GM19043 (cell line): ENCODE data around the gene HOXD8.

Experiments
- ATAC-seq: cut with Tn5 transposase; IDR thresholded peaks from one replicate; pipeline ENCODE4 v1.9.1; 2021; ENCODE audit warnings: low read depth; ENCODE audit not compliant: unreplicated experiment

HOXD8 gene

DNA sequence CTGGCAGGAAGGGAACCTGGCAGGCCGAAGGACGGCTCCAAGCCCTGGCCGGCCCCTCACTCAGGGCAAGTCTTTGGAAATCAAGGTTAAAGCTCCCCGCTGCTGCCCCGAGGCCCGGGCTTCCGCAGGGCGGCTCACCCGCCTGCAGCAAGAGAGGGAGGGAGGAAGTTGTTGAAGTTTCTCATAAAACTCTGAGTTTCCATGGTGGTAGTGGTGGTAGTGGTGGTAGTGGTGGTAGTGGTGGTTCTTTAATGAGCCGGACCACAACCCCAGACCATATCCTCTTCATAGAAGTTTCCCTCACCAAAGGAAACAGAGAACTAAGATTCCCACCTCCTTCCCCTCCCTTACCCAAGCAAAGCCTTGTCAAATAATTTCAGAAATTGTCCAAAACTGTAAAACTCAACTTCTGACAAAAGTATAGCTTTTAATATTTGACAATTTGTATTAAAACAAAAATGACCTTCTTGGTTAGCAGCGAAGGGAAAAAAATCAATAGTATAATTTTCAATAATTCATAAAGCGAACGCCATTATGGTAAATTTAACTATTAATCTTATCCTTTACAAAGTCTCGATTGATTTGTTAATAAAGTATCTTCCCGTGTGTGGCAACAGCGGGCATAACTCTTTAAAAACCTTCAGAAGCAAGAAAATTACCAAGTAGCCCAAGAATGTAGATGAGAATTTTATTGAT lies 14.4 kb upstream of the HOXD8 start:
- ATAC-seq, result no peak

DNA sequence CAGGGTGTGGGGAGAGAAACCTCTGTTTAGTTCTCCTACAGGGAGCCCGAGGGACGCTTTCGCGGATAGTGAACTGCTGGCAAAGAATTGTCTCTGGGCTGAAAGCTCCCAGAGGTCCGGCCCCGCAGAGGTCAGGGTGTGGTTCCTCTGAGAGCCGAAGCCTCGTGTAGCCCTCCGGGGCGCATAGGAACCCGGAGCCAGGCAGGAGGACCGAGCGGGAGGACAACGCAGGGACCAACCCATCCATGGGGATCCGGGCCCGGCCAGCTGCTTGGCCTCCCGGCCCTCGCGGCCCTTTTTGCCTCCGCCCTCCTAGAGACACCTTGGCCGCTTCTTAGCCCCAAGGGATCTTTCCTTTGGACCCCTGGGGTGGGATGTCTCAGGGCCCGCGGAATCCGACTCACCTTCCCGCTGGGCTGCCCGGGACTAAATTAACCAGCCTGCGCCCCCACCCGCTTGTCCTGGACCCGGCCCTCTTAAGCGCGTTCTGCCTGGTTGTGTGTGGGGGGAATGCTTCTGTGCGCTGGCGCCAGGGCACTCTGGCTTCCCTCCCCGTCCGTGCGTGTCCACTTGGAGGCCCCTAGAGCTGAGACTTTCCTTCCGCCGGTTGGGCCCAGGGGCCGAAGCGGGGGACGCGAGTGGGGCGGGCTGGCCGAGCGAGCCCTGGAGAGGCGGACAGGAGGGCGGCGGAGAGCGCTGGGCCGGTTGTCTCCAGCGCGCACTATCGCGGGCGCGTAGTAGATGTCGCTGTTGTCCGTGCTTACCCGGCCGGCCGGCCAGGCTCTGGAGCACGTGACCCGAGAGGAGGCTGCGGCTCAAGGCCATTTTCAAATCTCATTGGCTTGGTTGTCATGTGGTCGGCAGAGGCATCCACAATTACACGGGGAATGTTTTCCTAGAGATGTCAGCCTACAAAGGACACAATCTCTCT lies 13.4 kb upstream of the HOXD8 start, which contains the start of gene HOXD10:
HOXD10 (plus strand) TSS at position 896 of the 931 bp plus-strand sequence. CDS start 56 bp downstream, outside the sequence.
- ATAC-seq, result no peak

DNA sequence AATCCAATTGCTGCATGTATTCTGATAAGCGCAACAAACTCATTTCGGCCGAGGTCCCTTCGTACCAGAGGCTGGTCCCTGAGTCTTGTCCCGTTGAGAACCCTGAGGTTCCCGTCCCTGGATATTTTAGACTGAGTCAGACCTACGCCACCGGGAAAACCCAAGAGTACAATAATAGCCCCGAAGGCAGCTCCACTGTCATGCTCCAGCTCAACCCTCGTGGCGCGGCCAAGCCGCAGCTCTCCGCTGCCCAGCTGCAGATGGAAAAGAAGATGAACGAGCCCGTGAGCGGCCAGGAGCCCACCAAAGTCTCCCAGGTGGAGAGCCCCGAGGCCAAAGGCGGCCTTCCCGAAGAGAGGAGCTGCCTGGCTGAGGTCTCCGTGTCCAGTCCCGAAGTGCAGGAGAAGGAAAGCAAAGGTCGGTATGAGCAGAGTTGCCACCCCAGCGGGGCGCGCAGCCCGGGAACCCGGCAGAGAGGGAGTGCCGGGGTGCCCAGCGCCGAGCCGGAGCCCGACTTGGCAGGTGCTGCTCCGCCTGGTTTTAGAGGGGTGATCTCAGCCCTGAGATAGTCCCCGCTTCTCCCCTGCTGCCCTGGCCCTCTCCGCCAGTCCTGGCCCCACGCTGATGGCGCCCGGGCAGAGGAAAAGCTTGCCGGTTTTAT lies 12.2 kb upstream of the HOXD8 start:
- no peak for ATAC-seq

DNA sequence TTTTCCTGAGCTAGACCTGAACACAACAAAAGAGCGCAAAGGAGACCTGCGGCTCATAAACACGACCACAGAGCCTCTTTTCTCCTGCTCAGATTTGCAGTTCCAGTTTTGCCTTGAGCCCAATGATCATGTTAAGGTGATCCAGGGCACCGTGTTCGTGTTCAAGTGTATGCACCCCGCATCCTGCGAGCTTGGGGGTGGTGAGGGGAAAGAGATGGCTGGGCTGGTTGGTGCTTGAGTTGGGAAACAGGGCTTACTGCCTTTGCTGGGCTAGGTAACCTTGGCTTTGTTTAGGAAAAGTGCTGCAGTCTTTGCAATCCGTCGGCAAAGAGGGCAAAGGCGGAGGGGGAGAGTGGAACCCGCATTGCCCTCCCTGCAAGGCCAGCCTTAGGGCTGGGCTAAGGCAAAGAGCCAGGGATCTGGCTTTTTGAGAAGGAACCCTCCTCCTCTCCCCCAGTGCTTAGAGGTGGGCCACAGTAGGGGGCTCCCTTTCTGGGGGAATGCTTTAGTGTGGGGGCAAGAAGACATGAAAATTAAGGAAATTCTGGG lies 11.6 kb upstream of the HOXD8 start:
- no peak for ATAC-seq

DNA sequence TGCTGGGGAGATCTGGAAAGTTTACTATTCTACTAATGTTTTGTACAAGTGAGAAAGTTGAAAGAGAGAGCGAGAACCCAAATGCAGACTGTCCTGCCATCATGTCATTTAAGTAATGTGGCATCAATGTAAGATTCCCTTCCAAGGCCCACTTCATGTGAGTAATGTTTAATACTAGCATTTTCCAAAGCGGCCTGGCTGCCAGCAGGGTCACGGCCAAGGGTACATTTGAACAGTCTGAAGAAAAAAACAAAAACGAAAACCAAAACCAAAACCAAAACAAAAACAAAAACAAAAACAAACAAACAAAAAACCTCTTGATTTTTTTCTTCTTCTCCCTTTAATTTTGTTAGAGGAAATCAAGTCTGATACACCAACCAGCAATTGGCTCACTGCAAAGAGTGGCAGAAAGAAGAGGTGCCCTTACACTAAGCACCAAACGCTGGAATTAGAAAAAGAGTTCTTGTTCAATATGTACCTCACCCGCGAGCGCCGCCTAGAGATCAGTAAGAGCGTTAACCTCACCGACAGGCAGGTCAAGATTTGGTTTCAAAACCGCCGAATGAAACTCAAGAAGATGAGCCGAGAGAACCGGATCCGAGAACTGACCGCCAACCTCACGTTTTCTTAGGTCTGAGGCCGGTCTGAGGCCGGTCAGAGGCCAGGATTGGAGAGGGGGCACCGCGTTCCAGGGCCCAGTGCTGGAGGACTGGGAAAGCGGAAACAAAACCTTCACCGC lies 10.7 kb upstream of the HOXD8 start:
- no peak for ATAC-seq

DNA sequence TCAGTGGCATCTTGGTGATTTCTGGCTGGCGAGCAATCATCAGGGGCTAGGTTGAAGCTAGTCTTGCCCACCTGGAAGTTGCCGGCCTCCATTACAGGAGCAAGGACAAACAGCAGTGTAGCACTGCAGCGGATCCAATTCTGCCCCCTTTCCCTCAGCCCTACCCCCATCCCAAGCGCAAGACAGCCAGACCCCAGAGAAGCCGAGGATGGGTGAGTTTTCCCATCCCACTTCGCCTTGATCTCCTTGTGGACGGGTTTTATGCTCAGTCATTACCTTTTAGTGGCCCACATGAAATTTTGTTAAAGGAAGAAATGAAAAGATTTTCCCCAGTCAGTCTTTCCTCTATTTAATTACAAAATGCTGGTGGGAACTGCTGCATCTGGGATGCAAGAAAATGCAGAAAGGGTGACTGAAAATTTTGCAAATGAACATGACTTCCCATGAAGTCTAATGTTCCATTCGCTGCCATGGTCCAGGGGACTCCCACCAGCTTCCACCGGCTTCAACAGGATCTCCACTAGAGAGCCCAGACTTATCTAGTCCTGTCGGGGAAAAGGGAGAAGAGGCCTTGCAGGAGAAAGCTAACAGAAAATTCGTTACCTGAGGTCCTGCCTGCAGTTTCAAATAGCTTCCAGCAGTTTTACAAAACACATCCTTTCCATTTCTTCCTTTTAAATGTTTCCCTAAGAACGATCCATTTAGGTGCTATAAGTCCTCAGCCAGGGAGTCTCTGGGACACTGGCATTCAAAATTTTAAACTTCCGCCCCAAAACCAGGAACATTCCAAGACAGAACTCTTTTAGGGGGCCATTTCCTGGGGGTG lies 8.9 kb upstream of the HOXD8 start:
- ATAC-seq, result no peak

DNA sequence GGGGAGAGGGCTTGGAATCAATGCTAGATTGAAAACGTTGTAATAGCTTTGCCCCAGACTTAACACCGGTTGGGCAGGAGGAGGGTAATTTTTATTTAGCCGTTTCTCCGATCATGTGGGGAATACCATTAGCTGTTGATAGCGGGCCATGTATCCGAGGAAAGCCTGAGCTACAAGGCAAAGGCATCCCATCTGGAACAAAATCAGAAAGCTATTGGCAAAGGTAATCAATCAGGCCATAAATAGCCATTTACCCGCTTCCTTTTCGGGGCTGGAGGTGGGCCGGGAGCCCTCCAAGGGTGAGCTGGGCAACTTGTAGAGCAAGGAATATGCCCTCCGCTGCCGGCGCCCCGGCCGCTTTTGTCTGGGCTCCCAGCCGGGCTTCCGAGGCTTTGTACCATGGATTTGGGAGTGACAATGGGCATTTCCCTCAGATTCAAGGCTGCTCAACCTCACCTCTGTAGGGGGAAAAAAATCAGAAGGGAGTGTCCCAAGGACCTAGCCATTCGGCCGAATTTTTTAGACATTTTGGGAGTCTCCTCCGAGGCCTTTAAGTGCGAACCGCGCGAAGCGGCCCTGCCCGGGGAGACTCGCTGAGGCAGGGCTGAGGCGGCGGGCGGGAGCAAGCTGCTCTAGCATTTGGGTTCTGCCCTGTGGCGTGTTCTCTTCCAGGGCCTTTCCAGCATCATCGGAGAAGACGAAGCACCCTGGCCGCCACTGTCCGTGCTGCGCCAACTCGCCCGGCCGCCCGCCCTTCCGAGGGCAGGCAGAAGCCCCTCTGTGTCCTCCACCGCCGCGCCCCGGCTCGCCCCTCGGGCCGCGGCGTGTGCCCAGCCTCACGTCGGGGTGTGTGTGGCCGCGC lies 8.1 kb upstream of the HOXD8 start:
- ATAC-seq, result no peak

DNA sequence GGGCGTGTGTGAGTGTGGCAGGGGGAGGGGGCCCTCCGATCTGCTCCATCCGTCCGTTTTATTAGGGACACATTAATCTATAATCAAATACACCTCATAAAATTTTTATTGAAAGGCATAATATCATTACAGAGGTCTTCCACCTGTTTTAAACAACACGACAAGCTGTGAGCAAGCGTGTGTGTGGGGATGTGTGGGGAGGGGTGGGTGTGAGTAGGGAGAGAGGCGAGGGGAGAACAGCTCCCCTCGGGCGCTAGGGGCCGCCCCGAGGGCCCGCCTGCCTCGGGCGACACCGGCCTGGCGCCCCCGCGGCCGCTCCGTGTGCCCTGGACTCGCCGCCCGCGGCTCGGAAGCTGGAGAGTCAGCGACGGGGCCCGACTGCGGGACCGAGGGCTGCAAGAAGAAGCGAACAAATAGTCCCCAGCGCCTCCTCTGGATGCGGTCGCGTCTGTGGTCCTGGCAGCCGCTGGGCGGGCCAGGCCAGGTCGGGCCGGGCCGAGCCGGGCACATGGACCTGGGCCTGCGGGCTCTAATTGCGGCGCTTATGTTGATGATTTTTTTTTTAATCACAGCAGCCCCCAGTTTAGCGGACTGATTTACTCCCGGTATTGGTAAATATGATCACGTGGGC lies 7.3 kb upstream of the HOXD8 start:
- ATAC-seq, result no peak

DNA sequence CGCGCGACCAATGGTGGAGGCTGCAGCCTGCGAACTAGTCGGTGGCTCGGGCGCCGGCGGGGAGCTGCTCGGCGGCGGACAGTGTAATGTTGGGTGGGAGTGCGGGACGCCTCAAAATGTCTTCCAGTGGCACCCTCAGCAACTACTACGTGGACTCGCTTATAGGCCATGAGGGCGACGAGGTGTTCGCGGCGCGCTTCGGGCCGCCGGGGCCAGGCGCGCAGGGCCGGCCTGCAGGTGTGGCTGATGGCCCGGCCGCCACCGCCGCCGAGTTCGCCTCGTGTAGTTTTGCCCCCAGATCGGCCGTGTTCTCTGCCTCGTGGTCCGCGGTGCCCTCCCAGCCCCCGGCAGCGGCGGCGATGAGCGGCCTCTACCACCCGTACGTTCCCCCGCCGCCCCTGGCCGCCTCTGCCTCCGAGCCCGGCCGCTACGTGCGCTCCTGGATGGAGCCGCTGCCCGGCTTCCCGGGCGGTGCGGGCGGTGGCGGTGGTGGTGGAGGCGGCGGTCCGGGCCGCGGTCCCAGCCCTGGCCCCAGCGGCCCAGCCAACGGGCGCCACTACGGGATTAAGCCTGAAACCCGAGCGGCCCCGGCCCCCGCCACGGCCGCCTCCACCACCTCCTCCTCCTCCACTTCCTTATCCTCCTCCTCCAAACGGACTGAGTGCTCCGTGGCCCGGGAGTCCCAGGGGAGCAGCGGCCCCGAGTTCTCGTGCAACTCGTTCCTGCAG lies 6.7 kb upstream of the HOXD8 start, which contains the start of gene HOXD9:
HOXD9 (plus strand) TSS at position 37 of the 728 bp plus-strand sequence; CDS start at position 87, 50 bp downstream.
- no peak for ATAC-seq

GRCh38 chr2:176123411-176124109 lies 5.9 kb upstream of the HOXD8 start:
- ATAC-seq, result no peak

- ATAC-seq, result no peak
Observed at GRCh38 chr2:176124110-176124946, 5.2 kb upstream of the HOXD8 start.

DNA sequence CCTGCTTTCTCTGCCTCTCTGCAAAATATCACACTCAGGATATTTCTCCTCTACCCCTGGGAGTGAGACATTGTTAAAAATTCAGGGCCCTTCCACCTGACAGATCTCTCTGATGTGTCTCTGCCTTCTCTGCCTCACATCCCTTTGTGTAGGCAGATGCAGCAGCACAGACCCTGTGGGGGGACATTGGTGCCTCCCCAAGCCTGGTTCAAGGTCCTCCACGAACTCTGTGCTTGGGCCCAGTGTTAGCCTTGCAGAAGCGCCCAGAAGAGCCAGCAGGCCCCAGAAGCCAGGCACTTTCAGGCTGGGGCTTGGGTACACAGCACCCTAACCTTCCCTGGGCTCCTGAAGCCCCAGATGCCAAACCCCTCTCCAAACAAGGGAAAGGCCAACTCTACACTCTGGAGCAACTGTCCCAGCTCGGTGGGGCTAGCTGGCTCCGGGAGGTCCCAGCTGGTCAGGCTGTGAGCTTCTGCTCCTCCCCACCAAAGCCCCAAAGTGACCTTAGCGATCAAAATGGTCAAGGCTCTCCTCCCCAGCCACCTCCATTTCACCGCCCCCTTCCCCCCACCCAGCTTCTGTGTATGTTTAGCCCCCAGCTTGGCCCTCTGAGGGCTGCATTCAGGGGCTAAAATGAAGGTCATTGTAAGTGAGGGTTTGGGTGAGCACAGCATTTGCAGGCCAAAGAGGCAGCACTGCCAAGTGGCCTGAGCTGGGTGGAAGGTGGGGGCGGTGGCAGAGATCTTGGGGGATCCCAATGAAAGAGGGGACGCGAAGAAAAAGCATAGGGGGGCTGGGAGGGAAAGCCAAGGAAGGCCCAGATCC lies 4.3 kb upstream of the HOXD8 start:
- ATAC-seq, result no peak

DNA sequence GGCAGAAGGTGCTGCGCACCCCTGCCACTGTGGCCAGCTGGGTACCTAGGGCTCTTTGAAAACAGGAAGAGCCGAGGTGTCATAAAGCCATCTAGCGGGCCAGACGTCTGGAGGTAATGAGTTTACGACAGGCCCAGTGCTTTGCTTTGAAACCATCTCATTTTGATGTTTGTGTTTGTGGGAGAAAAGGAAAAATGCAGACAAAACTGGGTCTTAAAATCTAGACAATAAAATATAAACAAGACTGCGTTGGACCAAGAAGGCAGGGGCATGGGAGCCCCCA lies 3.8 kb upstream of the HOXD8 start:
- no peak for ATAC-seq

GRCh38 chr2:176126929-176127773 lies 2.4 kb upstream of the HOXD8 start:
- ATAC-seq, result no peak
